PC-3 (cell line): Measurements from ENCODE around the gene MDM4.

Source experiments
- EZH2 ChIP-seq: fragments of 300-600 bp; sonication (generic); IDR thresholded peaks from one replicate; pipeline ENCODE4 v1.6.1; 2017; ENCODE audit warnings: antibody characterized with exemption, mild to moderate bottlenecking, low read length; ENCODE audit not compliant: unreplicated experiment
- TF ChIP-seq, protein P1 (sequence below): fragments of 300-600 bp; sonication (generic); conservative IDR thresholded peaks from 2 replicates; pipeline ENCODE4 v1.5.1; 2017; ENCODE audit warnings: antibody characterized with exemption, low read depth, mild to moderate bottlenecking, low read length

DNA sequence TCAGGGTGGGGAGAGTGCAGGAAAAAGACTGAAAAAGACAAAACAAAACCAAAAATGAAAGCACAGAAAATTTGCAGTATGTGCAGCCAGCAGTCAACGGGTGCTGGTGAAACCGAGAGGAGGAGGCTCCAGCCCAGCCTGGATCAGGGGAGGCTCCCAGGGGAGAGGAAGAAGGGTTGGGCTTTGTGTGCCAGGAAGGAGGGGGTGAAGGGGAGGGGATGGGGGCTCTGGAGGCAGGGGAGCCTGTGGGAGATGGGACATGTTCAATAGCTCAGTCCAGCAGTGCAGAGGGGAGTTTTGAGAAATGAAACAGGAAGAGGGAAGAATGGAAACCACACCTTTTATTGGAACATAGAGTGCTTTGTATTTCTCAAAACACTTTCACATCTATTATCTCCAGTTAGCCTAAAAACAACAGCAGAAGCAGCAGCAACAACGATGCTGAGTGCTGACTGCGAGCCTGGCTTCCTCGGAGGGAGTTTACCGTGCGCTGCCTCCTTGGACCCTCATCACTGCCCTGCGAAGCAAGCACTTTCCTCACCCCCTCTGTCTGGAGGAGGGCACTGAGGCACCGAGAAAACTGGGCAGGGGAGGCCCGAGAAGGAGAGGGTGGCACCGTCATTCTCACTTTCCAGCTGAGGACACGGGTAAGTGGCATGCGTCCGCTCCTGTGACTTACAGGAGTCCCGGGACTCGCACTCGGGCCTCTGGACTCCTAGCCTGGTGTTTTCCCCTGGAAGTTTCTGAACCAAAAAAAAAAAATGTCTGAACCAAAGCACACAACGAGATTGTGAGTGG is 62.9 kb downstream of the MDM4 start:
- TF ChIP-seq EZH2: no peak
- TF ChIP-seq, protein P1, sequence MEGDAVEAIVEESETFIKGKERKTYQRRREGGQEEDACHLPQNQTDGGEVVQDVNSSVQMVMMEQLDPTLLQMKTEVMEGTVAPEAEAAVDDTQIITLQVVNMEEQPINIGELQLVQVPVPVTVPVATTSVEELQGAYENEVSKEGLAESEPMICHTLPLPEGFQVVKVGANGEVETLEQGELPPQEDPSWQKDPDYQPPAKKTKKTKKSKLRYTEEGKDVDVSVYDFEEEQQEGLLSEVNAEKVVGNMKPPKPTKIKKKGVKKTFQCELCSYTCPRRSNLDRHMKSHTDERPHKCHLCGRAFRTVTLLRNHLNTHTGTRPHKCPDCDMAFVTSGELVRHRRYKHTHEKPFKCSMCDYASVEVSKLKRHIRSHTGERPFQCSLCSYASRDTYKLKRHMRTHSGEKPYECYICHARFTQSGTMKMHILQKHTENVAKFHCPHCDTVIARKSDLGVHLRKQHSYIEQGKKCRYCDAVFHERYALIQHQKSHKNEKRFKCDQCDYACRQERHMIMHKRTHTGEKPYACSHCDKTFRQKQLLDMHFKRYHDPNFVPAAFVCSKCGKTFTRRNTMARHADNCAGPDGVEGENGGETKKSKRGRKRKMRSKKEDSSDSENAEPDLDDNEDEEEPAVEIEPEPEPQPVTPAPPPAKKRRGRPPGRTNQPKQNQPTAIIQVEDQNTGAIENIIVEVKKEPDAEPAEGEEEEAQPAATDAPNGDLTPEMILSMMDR: no peak
